Stomach (tissue), 4 donors: ENCODE measurements around the gene FUT8.
"Not testable (repeated sequence)": the region's sequence is repeated elsewhere in the genome, so short reads cannot be mapped to it uniquely, and the experiment has no call there.

Experiments used
- POLR2A ChIP-seq, 4 donors: fragments of 450-650 bp; IDR thresholded peaks; one replicate each; pipeline ENCODE4 v1.6.1; 2016; ENCODE audit warnings: antibody characterized with exemption in 4 of 4, control low read depth in 2 of 4, mild to moderate bottlenecking in 1 of 4, moderate library complexity in 1 of 4
- TF ChIP-seq, protein P1 (sequence below), 7 experiments: fragments of 450-650 bp in 4 of 7; fragments of 200-600 bp in 3 of 7; sonication (generic) in 3 of 7; IDR thresholded peaks; one replicate each; pipeline ENCODE4 v1.5.1; 2016 to 2019; ENCODE audit warnings: antibody characterized with exemption in 7 of 7, control low read depth in 2 of 7, mild to moderate bottlenecking in 1 of 7

- TF ChIP-seq, protein P1, sequence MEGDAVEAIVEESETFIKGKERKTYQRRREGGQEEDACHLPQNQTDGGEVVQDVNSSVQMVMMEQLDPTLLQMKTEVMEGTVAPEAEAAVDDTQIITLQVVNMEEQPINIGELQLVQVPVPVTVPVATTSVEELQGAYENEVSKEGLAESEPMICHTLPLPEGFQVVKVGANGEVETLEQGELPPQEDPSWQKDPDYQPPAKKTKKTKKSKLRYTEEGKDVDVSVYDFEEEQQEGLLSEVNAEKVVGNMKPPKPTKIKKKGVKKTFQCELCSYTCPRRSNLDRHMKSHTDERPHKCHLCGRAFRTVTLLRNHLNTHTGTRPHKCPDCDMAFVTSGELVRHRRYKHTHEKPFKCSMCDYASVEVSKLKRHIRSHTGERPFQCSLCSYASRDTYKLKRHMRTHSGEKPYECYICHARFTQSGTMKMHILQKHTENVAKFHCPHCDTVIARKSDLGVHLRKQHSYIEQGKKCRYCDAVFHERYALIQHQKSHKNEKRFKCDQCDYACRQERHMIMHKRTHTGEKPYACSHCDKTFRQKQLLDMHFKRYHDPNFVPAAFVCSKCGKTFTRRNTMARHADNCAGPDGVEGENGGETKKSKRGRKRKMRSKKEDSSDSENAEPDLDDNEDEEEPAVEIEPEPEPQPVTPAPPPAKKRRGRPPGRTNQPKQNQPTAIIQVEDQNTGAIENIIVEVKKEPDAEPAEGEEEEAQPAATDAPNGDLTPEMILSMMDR (IDR thresholded peaks at IDR 0.05) = not testable (repeated sequence)
- TF ChIP-seq POLR2A (IDR thresholded peaks at IDR 0.05) = not testable (repeated sequence)
Observed at GRCh38 chr14:65692566-65692965, 280.0 kb downstream of the FUT8 start.
